Tibial nerve (tissue), 4 donors: ENCODE measurements around the gene SLC35D1. TPM values are rescaled to one million over a fixed set of nuclear protein-coding genes. Genes with fewer than 3 reads are reported as not detected.
"Not testable (repeated sequence)": the region's sequence is repeated elsewhere in the genome, so short reads cannot be mapped to it uniquely, and the experiment has no call there.

Source experiments
- DNase-seq, 2 donors: peaks; one replicate each; pipeline ENCODE4 v3.0.0-alpha.2; 2019; ENCODE audit warnings: low spot score in 2 of 2
- H3K27ac ChIP-seq, 4 donors: fragments of 200-600 bp; sonication (generic) in 3 of 4; one replicate each; pipeline ENCODE4 v1.5.1; 2017 to 2019; ENCODE audit warnings: mild to moderate bottlenecking in 1 of 4
- H3K27me3 ChIP-seq, 2 donors: fragments of 200-600 bp; sonication (generic) in 1 of 2; one replicate each; pipeline versions ENCODE4 v1.5.1 to v1.6.0; 2017 to 2019
- H3K36me3 ChIP-seq, 3 donors: fragments of 200-600 bp; sonication (generic); one replicate each; pipeline ENCODE4 v1.5.1; 2018 to 2019
- H3K4me1 ChIP-seq, 4 donors: fragments of 200-600 bp; sonication (generic) in 3 of 4; one replicate each; pipeline ENCODE4 v1.5.1; 2017 to 2019
- H3K4me3 ChIP-seq, 4 donors: fragments of 200-600 bp; sonication (generic) in 3 of 4; one replicate each; pipeline ENCODE4 v1.5.1; 2017 to 2019; ENCODE audit warnings: mild to moderate bottlenecking in 1 of 4, moderate library complexity in 1 of 4
- H3K9me3 ChIP-seq, 4 donors: fragments of 200-600 bp; sonication (generic) in 3 of 4; one replicate each; pipeline ENCODE4 v1.5.1; 2017 to 2019
- EP300 ChIP-seq, 2 donors: sonication (generic); formaldehyde crosslinking; IDR thresholded peaks; one replicate each; pipeline ENCODE4 v1.6.1; 2017; ENCODE audit warnings: antibody characterized with exemption in 2 of 2, mild to moderate bottlenecking in 1 of 2
- POLR2A ChIP-seq, 2 donors: fragments of 450-650 bp; IDR thresholded peaks; one replicate each; pipeline ENCODE4 v1.6.1; 2017; ENCODE audit warnings: antibody characterized with exemption in 2 of 2, mild to moderate bottlenecking in 2 of 2, moderate library complexity in 2 of 2
- WGBS, 2 donors: methylation state at CpG; one replicate each; pipeline ENCODE4 v1.1.5; 2018; 5-methylcytosine and 5-hydroxymethylcytosine counted together
- total RNA-seq, 4 donors: library from RNA; depleted of rRNA; stranded (reverse); fragments of >200 nt; gene quantifications; one replicate each; pipeline ENCODE4 v1.1.0, GENCODE V29; 2016
- TF ChIP-seq, protein P1 (sequence below), 5 experiments: fragments of 200-600 bp in 3 of 5; fragments of 450-650 bp in 2 of 5; sonication (generic) in 3 of 5; IDR thresholded peaks; one replicate each; pipeline ENCODE4 v1.5.1; 2016 to 2019; ENCODE audit warnings: antibody characterized with exemption in 5 of 5, mild to moderate bottlenecking in 3 of 5, moderate library complexity in 2 of 5

The SLC35D1 gene
- total RNA-seq, 4 donors from 2014 or later: 8.7 to 10.5 (median 9.1) TPM

DNA sequence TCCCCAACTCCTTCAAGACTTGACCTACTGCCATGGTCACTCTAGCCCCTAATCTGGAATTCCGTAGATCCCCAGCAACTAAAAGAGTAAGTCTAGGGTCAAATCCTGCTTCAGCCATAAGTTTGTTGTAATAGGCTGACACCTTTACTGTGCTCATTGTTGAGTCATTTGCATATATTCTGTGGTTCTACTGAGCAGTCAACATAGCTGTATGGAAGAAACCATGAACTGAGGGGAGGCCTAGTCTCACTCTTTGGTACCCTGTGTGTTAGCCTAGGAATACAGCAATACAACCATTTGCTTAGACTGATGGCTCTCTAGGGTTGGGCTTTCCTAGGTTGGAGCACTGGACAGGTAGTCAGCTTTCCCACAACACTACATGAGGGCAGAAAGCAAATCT is 23.6 kb upstream of the SLC35D1 start:
- Histone ChIP-seq H3K4me3 (no peak overlapping the region), H3K4me1 (no peaks in the 10 kb centered on the region), H3K27me3 (no peaks in the 10 kb centered on the region), H3K36me3 (no peaks in the 10 kb centered on the region), H3K27ac (no peak overlapping the region), H3K9me3 (peaks cover 0 to 11% (median 0%) of the 10 kb centered on the region in 4 donors)
- no peak for TF ChIP-seq EP300 (IDR thresholded peaks at IDR 0.05)
- TF ChIP-seq, protein P1, sequence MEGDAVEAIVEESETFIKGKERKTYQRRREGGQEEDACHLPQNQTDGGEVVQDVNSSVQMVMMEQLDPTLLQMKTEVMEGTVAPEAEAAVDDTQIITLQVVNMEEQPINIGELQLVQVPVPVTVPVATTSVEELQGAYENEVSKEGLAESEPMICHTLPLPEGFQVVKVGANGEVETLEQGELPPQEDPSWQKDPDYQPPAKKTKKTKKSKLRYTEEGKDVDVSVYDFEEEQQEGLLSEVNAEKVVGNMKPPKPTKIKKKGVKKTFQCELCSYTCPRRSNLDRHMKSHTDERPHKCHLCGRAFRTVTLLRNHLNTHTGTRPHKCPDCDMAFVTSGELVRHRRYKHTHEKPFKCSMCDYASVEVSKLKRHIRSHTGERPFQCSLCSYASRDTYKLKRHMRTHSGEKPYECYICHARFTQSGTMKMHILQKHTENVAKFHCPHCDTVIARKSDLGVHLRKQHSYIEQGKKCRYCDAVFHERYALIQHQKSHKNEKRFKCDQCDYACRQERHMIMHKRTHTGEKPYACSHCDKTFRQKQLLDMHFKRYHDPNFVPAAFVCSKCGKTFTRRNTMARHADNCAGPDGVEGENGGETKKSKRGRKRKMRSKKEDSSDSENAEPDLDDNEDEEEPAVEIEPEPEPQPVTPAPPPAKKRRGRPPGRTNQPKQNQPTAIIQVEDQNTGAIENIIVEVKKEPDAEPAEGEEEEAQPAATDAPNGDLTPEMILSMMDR (IDR thresholded peaks at IDR 0.05): no peak
- TF ChIP-seq POLR2A (IDR thresholded peaks at IDR 0.05): no peak
- 94 to 95% methylated on average over 1 of the region's 1 CpG for WGBS, 2 donors
- DNase-seq: no peak

DNA sequence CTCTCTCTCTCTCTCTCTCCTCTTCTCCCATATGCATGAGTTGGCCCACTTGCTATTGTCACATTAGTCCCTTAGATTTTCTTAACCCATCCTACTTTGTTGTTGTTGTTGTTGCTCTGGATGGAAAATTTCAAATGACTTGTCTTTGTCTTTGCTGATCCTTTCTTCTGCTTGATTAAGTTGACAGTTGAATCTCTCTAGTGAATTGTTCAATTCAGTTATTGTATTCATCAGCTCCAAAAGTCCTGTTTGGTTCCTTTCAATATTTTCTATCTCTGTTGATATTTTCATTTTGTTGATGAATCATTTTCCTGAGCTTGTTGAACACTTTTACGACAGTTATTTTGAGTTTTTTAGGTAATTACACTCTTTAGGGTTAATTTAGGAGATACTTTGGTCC is 18.8 kb upstream of the SLC35D1 start:
- H3K9me3 ChIP-seq: peaks cover 0 to 15% (median 0%) of the 10 kb centered on the region in 4 donors
- TF ChIP-seq, protein P1 (IDR thresholded peaks at IDR 0.05): no peak
- H3K4me3 ChIP-seq: no peak overlapping the region
- no peak overlapping the region for H3K27ac ChIP-seq
- 90 to 92% methylated on average over 1 of the region's 1 CpG for WGBS, 2 donors
- no peaks in the 10 kb centered on the region for H3K4me1 ChIP-seq
- no peaks in the 10 kb centered on the region for H3K36me3 ChIP-seq
- DNase-seq: no peak
- no peaks in the 10 kb centered on the region for H3K27me3 ChIP-seq

DNA sequence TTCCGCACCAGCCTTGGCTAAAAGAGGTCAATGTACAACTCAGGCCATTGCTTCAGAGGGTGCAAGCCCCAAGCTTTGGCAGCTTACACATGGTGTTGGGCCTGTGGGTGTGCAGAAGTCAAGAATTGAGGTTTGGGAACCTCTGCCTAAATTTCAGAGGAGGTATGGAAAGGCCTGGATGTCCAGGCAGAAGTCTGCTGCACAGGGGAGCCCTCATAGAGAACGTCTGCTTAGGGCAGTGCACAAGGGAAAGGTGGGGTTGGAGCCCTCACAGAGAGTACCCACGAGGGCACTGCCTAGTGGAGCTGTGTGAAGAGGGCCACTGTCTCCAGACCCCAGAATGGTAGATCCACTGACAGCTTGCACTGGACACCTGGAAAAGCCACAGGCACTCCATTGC is 13.7 kb upstream of the SLC35D1 start:
- not testable (repeated sequence) for H3K36me3 ChIP-seq, H3K27me3 ChIP-seq, H3K27ac ChIP-seq, H3K4me3 ChIP-seq, DNase-seq, H3K4me1 ChIP-seq
- H3K9me3 ChIP-seq: peaks cover 0 to 11% (median 0%) of the 10 kb centered on the region in 4 donors
- WGBS, 2 donors: 56 to 64% methylated on average over 3 of the region's 3 CpGs

DNA sequence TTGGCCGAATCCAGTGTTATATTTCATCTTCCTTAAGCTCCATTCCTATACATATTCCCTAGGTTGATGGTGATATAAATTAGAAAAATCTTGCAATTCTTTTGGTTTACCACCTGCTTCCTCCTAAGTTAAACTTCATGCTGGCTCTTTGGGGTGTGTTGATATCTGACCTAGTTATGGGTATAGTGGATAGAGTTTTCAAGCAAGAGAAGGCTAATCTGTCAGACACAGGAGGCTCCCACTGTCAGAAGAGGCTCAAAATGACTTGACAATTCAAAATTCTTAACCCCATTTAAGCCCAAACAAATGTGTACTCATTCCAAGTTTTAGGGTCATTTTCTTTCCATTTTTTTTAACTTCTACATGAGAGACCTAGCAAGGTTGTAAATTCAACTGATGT is 8.5 kb upstream of the SLC35D1 start:
- no peaks in the 10 kb centered on the region for H3K4me1 ChIP-seq
- DNase-seq: no peak
- H3K4me3 ChIP-seq: no peak overlapping the region
- no peaks in the 10 kb centered on the region for H3K27me3 ChIP-seq
- 95 to 97% methylated on average over 1 of the region's 1 CpG for WGBS, 2 donors
- no peaks in the 10 kb centered on the region for H3K36me3 ChIP-seq
- peaks cover 0 to 2% (median 0%) of the 10 kb centered on the region in 4 donors for H3K9me3 ChIP-seq
- no peak overlapping the region for H3K27ac ChIP-seq
- TF ChIP-seq EP300 (IDR thresholded peaks at IDR 0.05) (no peak), POLR2A (IDR thresholded peaks at IDR 0.05) (no peak)
- TF ChIP-seq, protein P1 (IDR thresholded peaks at IDR 0.05): no peak

DNA sequence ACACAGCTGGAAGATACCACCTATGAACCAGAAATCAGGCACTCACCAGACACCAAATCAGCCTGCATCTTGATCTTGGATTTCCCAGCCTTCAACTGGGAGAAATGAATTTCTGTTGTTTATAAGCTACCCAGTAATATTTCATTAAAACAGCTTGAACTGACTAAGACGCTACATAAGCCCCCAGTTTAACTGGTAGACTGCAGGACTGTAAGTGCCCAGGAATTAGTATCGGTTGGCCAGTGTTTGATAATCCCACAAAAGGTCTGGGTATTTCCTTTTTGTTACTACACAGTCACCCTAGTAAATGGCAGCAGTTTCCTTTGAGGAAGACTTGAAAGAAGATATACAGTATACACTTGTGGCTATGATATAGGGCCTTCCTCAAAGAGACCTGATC is 7.3 kb upstream of the SLC35D1 start:
- no peaks in the 10 kb centered on the region for H3K4me1 ChIP-seq
- TF ChIP-seq EP300 (IDR thresholded peaks at IDR 0.05): no peak
- no peak for TF ChIP-seq POLR2A (IDR thresholded peaks at IDR 0.05)
- TF ChIP-seq, protein P1 (IDR thresholded peaks at IDR 0.05): no peak
- H3K36me3 ChIP-seq: no peaks in the 10 kb centered on the region
- H3K9me3 ChIP-seq: no peaks in the 10 kb centered on the region
- H3K4me3 ChIP-seq: no peak overlapping the region
- DNase-seq: no peak
- H3K27me3 ChIP-seq: no peaks in the 10 kb centered on the region
- WGBS, 2 donors: 92 to 95% methylated on average over 2 of the region's 2 CpGs
- H3K27ac ChIP-seq: no peak overlapping the region

DNA sequence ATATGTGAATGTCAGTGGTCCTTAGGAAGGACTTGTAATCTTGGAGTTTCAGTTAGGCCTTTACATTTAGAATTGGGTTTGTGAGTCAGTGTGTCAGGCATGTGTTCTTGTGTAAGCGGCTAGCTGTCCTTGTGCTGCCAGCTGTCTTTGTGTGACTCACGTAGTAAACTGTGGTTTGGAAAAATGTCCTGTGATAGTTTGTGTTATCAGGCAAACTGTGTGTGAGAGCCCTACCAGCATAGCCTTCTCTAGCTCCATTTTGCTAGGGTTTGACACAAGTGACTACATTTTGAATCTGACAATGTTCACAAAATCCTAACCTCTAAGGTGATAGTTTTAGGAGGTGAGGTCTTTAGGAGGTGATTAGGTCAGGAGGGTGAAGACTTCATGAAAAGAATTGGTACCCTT is 6.9 kb upstream of the SLC35D1 start:
- H3K4me1 ChIP-seq: no peaks in the 10 kb centered on the region
- no peak overlapping the region for H3K4me3 ChIP-seq
- TF ChIP-seq EP300 (IDR thresholded peaks at IDR 0.05) (no peak), POLR2A (IDR thresholded peaks at IDR 0.05) (no peak)
- TF ChIP-seq, protein P1 (IDR thresholded peaks at IDR 0.05): no peak
- 63 to 64% methylated on average over 2 of the region's 2 CpGs for WGBS, 2 donors
- no peaks in the 10 kb centered on the region for H3K9me3 ChIP-seq
- no peak for DNase-seq
- H3K27me3 ChIP-seq: no peaks in the 10 kb centered on the region
- H3K27ac ChIP-seq: no peak overlapping the region
- H3K36me3 ChIP-seq: no peaks in the 10 kb centered on the region
